ENCODE measurements around the gene LEFTY2. TPM values are rescaled to one million over a fixed set of nuclear protein-coding genes. Genes with fewer than 3 reads are reported as not detected.
"Not testable (repeated sequence)": the region's sequence is repeated elsewhere in the genome, so short reads cannot be mapped to it uniquely, and the experiment has no call there.

Gene LEFTY2
- total and polyA plus RNA-seq, 4 donors, result 4.6 to 6.0 (median 5.1) TPM

- H3K4me3 ChIP-seq (ENCODE audit: low read length in 2 of 2), result no peak overlapping the region
- no peaks in the 10 kb centered on the region for H3K27me3 ChIP-seq (ENCODE audit: control insufficient read depth in 1 of 2, insufficient read depth in 2 of 2, low read length in 1 of 2)
- intact Hi-C loops (cut with DNase I), result loop anchor here (10.0 kb wide), 2 partner anchors 200 to 650 kb away; partner anchors contain the start of gene SRP9 (in 2 of the 2)
- WGBS, 2 donors, result 86 to 91% methylated on average over 10 of the region's 10 CpGs
- DNase-seq (no peak), ATAC-seq (ENCODE audit: low FRiP score) (no peak)
- H3K36me3 ChIP-seq (ENCODE audit: control insufficient read depth in 1 of 2, insufficient read depth in 2 of 2, low read length in 1 of 2), result no peaks in the 10 kb centered on the region
- no peaks in the 10 kb centered on the region for H3K9me3 ChIP-seq (ENCODE audit: control insufficient read depth, low read length)
- no peak overlapping the region for H3K27ac ChIP-seq (ENCODE audit: low read depth in 1 of 2, low read length in 2 of 2)
- no peaks in the 10 kb centered on the region for H3K4me1 ChIP-seq (ENCODE audit: control insufficient read depth in 1 of 2, insufficient read depth in 2 of 2, low read length in 2 of 2)
Observed at GRCh38 chr1:225974454-225974853, 33.4 kb upstream of the LEFTY2 start.

- ATAC-seq (ENCODE audit: low FRiP score) (no peak), DNase-seq (no peak)
- no peaks in the 10 kb centered on the region for H3K9me3 ChIP-seq (ENCODE audit: control insufficient read depth, low read length)
- H3K4me3 ChIP-seq (ENCODE audit: low read length in 2 of 2), result no peak overlapping the region
- intact Hi-C loops (cut with DNase I), result loop anchor here (10.0 kb wide), 2 partner anchors 198 to 648 kb away; partner anchors contain the start of gene SRP9 (in 2 of the 2)
- WGBS, 2 donors, result 87 to 92% methylated on average over 5 of the region's 5 CpGs
- no peak overlapping the region for H3K27ac ChIP-seq (ENCODE audit: low read depth in 1 of 2, low read length in 2 of 2)
- H3K27me3 ChIP-seq (ENCODE audit: control insufficient read depth in 1 of 2, insufficient read depth in 2 of 2, low read length in 1 of 2), result no peaks in the 10 kb centered on the region
- no peaks in the 10 kb centered on the region for H3K36me3 ChIP-seq (ENCODE audit: control insufficient read depth in 1 of 2, insufficient read depth in 2 of 2, low read length in 1 of 2)
- no peaks in the 10 kb centered on the region for H3K4me1 ChIP-seq (ENCODE audit: control insufficient read depth in 1 of 2, insufficient read depth in 2 of 2, low read length in 2 of 2)
Observed at GRCh38 chr1:225973158-225973557, 32.1 kb upstream of the LEFTY2 start.

DNA sequence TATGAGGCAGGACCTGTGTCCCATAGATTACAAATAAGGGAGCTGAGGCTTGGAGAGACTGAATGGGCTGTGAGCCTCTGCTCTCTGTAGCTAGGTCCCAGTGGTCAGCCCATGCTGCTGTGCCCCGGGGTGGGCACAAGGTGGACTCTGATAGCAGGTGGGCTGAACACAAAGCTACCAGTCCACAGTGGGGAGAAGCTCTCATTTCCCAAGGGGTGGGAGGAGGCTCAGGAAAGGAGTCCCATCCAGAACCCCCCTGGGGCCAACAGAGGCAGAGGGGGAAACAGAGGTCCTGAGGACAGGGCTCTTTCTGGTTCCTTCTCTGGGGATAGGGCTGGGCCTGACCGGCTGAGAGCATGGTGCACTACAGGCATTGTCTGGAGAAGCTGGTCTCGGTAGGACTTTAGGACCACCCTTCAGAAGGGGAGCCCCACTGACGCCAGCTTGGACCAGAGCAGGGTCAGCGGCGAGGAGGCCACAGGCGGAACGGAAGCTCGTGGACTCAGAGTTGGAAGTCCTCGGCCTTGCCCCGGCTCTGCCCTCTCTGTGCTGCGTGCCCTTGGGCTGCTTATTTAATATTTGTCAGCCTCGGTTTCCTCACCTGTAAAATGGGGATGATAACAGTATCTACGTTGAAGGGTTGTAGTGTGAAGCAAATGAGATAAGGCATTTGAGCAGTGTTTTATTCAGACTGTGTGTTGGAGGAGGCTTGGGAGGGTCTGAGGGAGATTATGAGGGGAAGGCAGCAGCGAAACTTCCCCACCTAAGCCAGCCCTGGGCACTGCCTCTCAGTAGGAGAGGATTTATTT, 31.5 kb upstream of the LEFTY2 start:
- H3K4me3 ChIP-seq (ENCODE audit: low read length in 2 of 2), result no peak overlapping the region
- 90 to 94% methylated on average over 15 of the region's 15 CpGs for WGBS, 2 donors
- H3K4me1 ChIP-seq (ENCODE audit: control insufficient read depth in 1 of 2, insufficient read depth in 2 of 2, low read length in 2 of 2), result no peaks in the 10 kb centered on the region
- intact Hi-C loops (cut with DNase I), result loop anchor here (10.0 kb wide), 2 partner anchors 198 to 648 kb away; partner anchors contain the start of gene SRP9 (in 2 of the 2)
- ATAC-seq (ENCODE audit: low FRiP score) (no peak), DNase-seq (no peak)
- H3K27me3 ChIP-seq (ENCODE audit: control insufficient read depth in 1 of 2, insufficient read depth in 2 of 2, low read length in 1 of 2), result no peaks in the 10 kb centered on the region
- no peaks in the 10 kb centered on the region for H3K36me3 ChIP-seq (ENCODE audit: control insufficient read depth in 1 of 2, insufficient read depth in 2 of 2, low read length in 1 of 2)
- no peaks in the 10 kb centered on the region for H3K9me3 ChIP-seq (ENCODE audit: control insufficient read depth, low read length)
- no peak overlapping the region for H3K27ac ChIP-seq (ENCODE audit: low read depth in 1 of 2, low read length in 2 of 2)

GRCh38 chr1:225970592-225971157, 29.7 kb upstream of the LEFTY2 start:
- 88 to 91% methylated on average over 16 of the region's 16 CpGs for WGBS, 2 donors
- H3K36me3 ChIP-seq (ENCODE audit: control insufficient read depth in 1 of 2, insufficient read depth in 2 of 2, low read length in 1 of 2); H3K9me3 ChIP-seq (ENCODE audit: control insufficient read depth, low read length); H3K4me1 ChIP-seq (ENCODE audit: control insufficient read depth in 1 of 2, insufficient read depth in 2 of 2, low read length in 2 of 2); H3K4me3 ChIP-seq (ENCODE audit: low read length in 2 of 2); H3K27me3 ChIP-seq (ENCODE audit: control insufficient read depth in 1 of 2, insufficient read depth in 2 of 2, low read length in 1 of 2); DNase-seq; H3K27ac ChIP-seq (ENCODE audit: low read depth in 1 of 2, low read length in 2 of 2); ATAC-seq (ENCODE audit: low FRiP score): not testable (repeated sequence)
- intact Hi-C loops (cut with DNase I), result loop anchor here (10.0 kb wide), 2 partner anchors 196 to 646 kb away; partner anchors contain the start of gene SRP9 (in 2 of the 2)

DNA sequence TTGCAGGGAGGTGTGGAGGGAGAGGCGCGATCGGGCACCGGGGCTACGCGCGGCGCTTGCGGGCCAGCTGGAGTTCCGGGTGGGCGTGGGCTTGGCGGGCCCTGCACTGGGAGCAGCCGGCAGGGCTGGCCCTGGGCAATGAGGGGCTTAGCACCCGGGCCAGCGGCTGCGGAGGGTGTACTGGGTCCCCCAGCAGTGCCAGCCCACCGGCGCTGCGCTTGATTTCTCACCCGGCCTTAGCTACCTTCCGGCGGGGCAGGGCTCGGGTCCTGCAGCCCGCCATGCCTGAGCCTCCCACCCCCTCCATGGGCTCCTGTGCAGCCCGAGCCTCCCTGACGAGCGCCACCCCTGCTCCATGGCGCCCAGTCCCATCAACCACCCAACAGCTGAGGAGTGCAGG, 28.7 kb upstream of the LEFTY2 start:
- not testable (repeated sequence) for H3K9me3 ChIP-seq (ENCODE audit: control insufficient read depth, low read length); ATAC-seq (ENCODE audit: low FRiP score); H3K27me3 ChIP-seq (ENCODE audit: control insufficient read depth in 1 of 2, insufficient read depth in 2 of 2, low read length in 1 of 2); H3K36me3 ChIP-seq (ENCODE audit: control insufficient read depth in 1 of 2, insufficient read depth in 2 of 2, low read length in 1 of 2); DNase-seq; H3K27ac ChIP-seq (ENCODE audit: low read depth in 1 of 2, low read length in 2 of 2); H3K4me3 ChIP-seq (ENCODE audit: low read length in 2 of 2); H3K4me1 ChIP-seq (ENCODE audit: control insufficient read depth in 1 of 2, insufficient read depth in 2 of 2, low read length in 2 of 2)
- WGBS, 2 donors, result 94 to 96% methylated on average over 22 to 28 of the region's 28 CpGs
- intact Hi-C loops (cut with DNase I), result loop anchor here (10.0 kb wide), 2 partner anchors 195 to 645 kb away; partner anchors contain the start of gene SRP9 (in 2 of the 2)

GRCh38 chr1:225965231-225965630, 24.2 kb upstream of the LEFTY2 start:
- intact Hi-C loops (cut with DNase I), result no loop called here
- ATAC-seq (ENCODE audit: low FRiP score), result no peak

GRCh38 chr1:225963735-225964530, 22.9 kb upstream of the LEFTY2 start:
- H3K27ac ChIP-seq (ENCODE audit: low read depth in 1 of 2, low read length in 2 of 2), result no peak overlapping the region
- intact Hi-C loops (cut with DNase I), result no loop called here
- WGBS, 2 donors, result 95% methylated on average over 15 of the region's 15 CpGs

More at GRCh38 chr1:225965231-225965630, 24.2 kb upstream of the LEFTY2 start:
- no peak for DNase-seq
- Histone ChIP-seq H3K36me3 (ENCODE audit: control insufficient read depth in 1 of 2, insufficient read depth in 2 of 2, low read length in 1 of 2) (no peaks in the 10 kb centered on the region), H3K27me3 (ENCODE audit: control insufficient read depth in 1 of 2, insufficient read depth in 2 of 2, low read length in 1 of 2) (no peaks in the 10 kb centered on the region), H3K27ac (ENCODE audit: low read depth in 1 of 2, low read length in 2 of 2) (no peak overlapping the region), H3K9me3 (ENCODE audit: control insufficient read depth, low read length) (no peaks in the 10 kb centered on the region), H3K4me3 (ENCODE audit: low read length in 2 of 2) (no peak overlapping the region), H3K4me1 (ENCODE audit: control insufficient read depth in 1 of 2, insufficient read depth in 2 of 2, low read length in 2 of 2) (no peaks in the 10 kb centered on the region)
- WGBS, 2 donors, result 10 to 13% methylated on average over 5 of the region's 5 CpGs

GRCh38 chr1:225962440-225962975, 21.5 kb upstream of the LEFTY2 start:
- Histone ChIP-seq H3K4me1 (ENCODE audit: control insufficient read depth in 1 of 2, insufficient read depth in 2 of 2, low read length in 2 of 2) (no peaks in the 10 kb centered on the region), H3K27ac (ENCODE audit: low read depth in 1 of 2, low read length in 2 of 2) (no peak overlapping the region), H3K9me3 (ENCODE audit: control insufficient read depth, low read length) (no peaks in the 10 kb centered on the region), H3K4me3 (ENCODE audit: low read length in 2 of 2) (no peak overlapping the region), H3K36me3 (ENCODE audit: control insufficient read depth in 1 of 2, insufficient read depth in 2 of 2, low read length in 1 of 2) (no peaks in the 10 kb centered on the region), H3K27me3 (ENCODE audit: control insufficient read depth in 1 of 2, insufficient read depth in 2 of 2, low read length in 1 of 2) (no peaks in the 10 kb centered on the region)
- DNase-seq (peak in 1 of 2 donors; percentile 63), ATAC-seq (ENCODE audit: low FRiP score) (no peak)
- intact Hi-C loops (cut with DNase I), result no loop called here
- 30 to 33% methylated on average over 21 of the region's 21 CpGs for WGBS, 2 donors

More at GRCh38 chr1:225963735-225964530, 22.9 kb upstream of the LEFTY2 start:
- H3K27me3 ChIP-seq (ENCODE audit: control insufficient read depth in 1 of 2, insufficient read depth in 2 of 2, low read length in 1 of 2), result no peaks in the 10 kb centered on the region
- DNase-seq (no peak), ATAC-seq (ENCODE audit: low FRiP score) (no peak)
- H3K4me1 ChIP-seq (ENCODE audit: control insufficient read depth in 1 of 2, insufficient read depth in 2 of 2, low read length in 2 of 2), result no peaks in the 10 kb centered on the region
- H3K9me3 ChIP-seq (ENCODE audit: control insufficient read depth, low read length), result no peaks in the 10 kb centered on the region
- H3K36me3 ChIP-seq (ENCODE audit: control insufficient read depth in 1 of 2, insufficient read depth in 2 of 2, low read length in 1 of 2), result no peaks in the 10 kb centered on the region
- no peak overlapping the region for H3K4me3 ChIP-seq (ENCODE audit: low read length in 2 of 2)

Measured in aorta (tissue), 5 donors.